ENCODE results near the gene ILKAP.

The ILKAP gene

GRCh38 chr2:238161291-238162051, 42.0 kb downstream of the ILKAP start:
- Histone ChIP-seq H3K27me3 (ENCODE audit: insufficient read depth, low read length) (peaks cover 40% of the 10 kb centered on the region), H3K4me3 (ENCODE audit: low read depth, low read length) (no peak overlapping the region), H3K79me1 (ENCODE audit: low read length) (no peaks in the 10 kb centered on the region), H2BK12ac (ENCODE audit: low read length) (no peak overlapping the region), H4K91ac (ENCODE audit: low read depth, low read length) (no peak overlapping the region), H3K4ac (ENCODE audit: low read depth, low read length) (no peak overlapping the region), H2AK5ac (ENCODE audit: low read length) (no peak overlapping the region), H3K9me3 (ENCODE audit: insufficient read depth, low read depth, low read length) (peaks cover 7% of the 10 kb centered on the region), H3K23ac (ENCODE audit: low read length) (no peak overlapping the region), H3K9ac (ENCODE audit: low read length) (no peak overlapping the region), H3K79me2 (ENCODE audit: control insufficient read depth, insufficient read depth, low read length, poor library complexity) (no peaks in the 10 kb centered on the region), H4K12ac (ENCODE audit: low read depth, low read length) (no peak overlapping the region), H4K8ac (ENCODE audit: low read depth, low read length) (no peak overlapping the region), H2BK120ac (ENCODE audit: insufficient read depth, low read length, poor library complexity) (no peak overlapping the region), H2AFZ (ENCODE audit: insufficient read depth, low read length, poor library complexity) (no peak overlapping the region), H3K14ac (ENCODE audit: low read length) (no peak overlapping the region), H3K27ac (ENCODE audit: low read depth, low read length) (no peak overlapping the region), H3K18ac (ENCODE audit: low read length) (no peak overlapping the region), H2BK5ac (ENCODE audit: low read depth, low read length, poor library complexity) (no peak overlapping the region), H3K4me1 (ENCODE audit: control insufficient read depth in 1 of 2, insufficient read depth in 2 of 2, low read length in 2 of 2) (peaks cover 1 to 5% of the 10 kb centered on the region in 2 experiments), H3K4me2 (ENCODE audit: low read length) (no peak overlapping the region), H3K36me3 (ENCODE audit: control insufficient read depth in 1 of 2, insufficient read depth in 2 of 2, low read length in 2 of 2) (no peaks in the 10 kb centered on the region)
- WGBS (ENCODE audit: extremely low coverage, insufficient coverage, insufficient read length): no CpG with 5 or more reads among the region's 21 CpGs
- no peak for DNase-seq

- Histone ChIP-seq H3K4ac (ENCODE audit: low read depth, low read length) (no peak overlapping the region), H3K4me3 (ENCODE audit: low read depth, low read length) (no peak overlapping the region), H3K4me1 (ENCODE audit: control insufficient read depth in 1 of 2, insufficient read depth in 2 of 2, low read length in 2 of 2) (peaks cover 1 to 5% of the 10 kb centered on the region in 2 experiments), H2AK5ac (ENCODE audit: low read length) (no peak overlapping the region), H3K27ac (ENCODE audit: low read depth, low read length) (no peak overlapping the region), H4K91ac (ENCODE audit: low read depth, low read length) (no peak overlapping the region), H3K4me2 (ENCODE audit: low read length) (no peak overlapping the region), H4K8ac (ENCODE audit: low read depth, low read length) (no peak overlapping the region), H3K18ac (ENCODE audit: low read length) (no peak overlapping the region), H2BK120ac (ENCODE audit: insufficient read depth, low read length, poor library complexity) (no peak overlapping the region), H4K12ac (ENCODE audit: low read depth, low read length) (no peak overlapping the region), H2AFZ (ENCODE audit: insufficient read depth, low read length, poor library complexity) (no peak overlapping the region), H2BK12ac (ENCODE audit: low read length) (no peak overlapping the region), H3K27me3 (ENCODE audit: insufficient read depth, low read length) (peaks cover 40% of the 10 kb centered on the region), H3K9ac (ENCODE audit: low read length) (no peak overlapping the region), H3K79me2 (ENCODE audit: control insufficient read depth, insufficient read depth, low read length, poor library complexity) (no peaks in the 10 kb centered on the region), H3K14ac (ENCODE audit: low read length) (no peak overlapping the region), H3K36me3 (ENCODE audit: control insufficient read depth in 1 of 2, insufficient read depth in 2 of 2, low read length in 2 of 2) (no peaks in the 10 kb centered on the region), H3K79me1 (ENCODE audit: low read length) (no peaks in the 10 kb centered on the region), H3K23ac (ENCODE audit: low read length) (no peak overlapping the region), H2BK5ac (ENCODE audit: low read depth, low read length, poor library complexity) (no peak overlapping the region), H3K9me3 (ENCODE audit: insufficient read depth, low read depth, low read length) (peaks cover 7% of the 10 kb centered on the region)
- no CpG with 5 or more reads among the region's 23 CpGs for WGBS (ENCODE audit: extremely low coverage, insufficient coverage, insufficient read length)
- no peak for DNase-seq
Measured at GRCh38 chr2:238160206-238161129, 43.0 kb downstream of the ILKAP start.

- no peak overlapping the region for H3K23ac ChIP-seq (ENCODE audit: low read length)
- H3K9me3 ChIP-seq (ENCODE audit: insufficient read depth, low read depth, low read length): peaks cover 7% of the 10 kb centered on the region
- H3K14ac ChIP-seq (ENCODE audit: low read length): no peak overlapping the region
- no peaks in the 10 kb centered on the region for H3K79me1 ChIP-seq (ENCODE audit: low read length)
- no CpG with 5 or more reads among the region's 10 CpGs for WGBS (ENCODE audit: extremely low coverage, insufficient coverage, insufficient read length)
- peaks cover 1 to 5% of the 10 kb centered on the region in 2 experiments for H3K4me1 ChIP-seq (ENCODE audit: control insufficient read depth in 1 of 2, insufficient read depth in 2 of 2, low read length in 2 of 2)
- H3K4ac ChIP-seq (ENCODE audit: low read depth, low read length): no peak overlapping the region
- no peak overlapping the region for H4K12ac ChIP-seq (ENCODE audit: low read depth, low read length)
- H3K27me3 ChIP-seq (ENCODE audit: insufficient read depth, low read length): peaks cover 37% of the 10 kb centered on the region
- H3K36me3 ChIP-seq (ENCODE audit: control insufficient read depth in 1 of 2, insufficient read depth in 2 of 2, low read length in 2 of 2): no peaks in the 10 kb centered on the region
- H2BK120ac ChIP-seq (ENCODE audit: insufficient read depth, low read length, poor library complexity): no peak overlapping the region
- H4K8ac ChIP-seq (ENCODE audit: low read depth, low read length): no peak overlapping the region
- H2BK5ac ChIP-seq (ENCODE audit: low read depth, low read length, poor library complexity): no peak overlapping the region
- H3K18ac ChIP-seq (ENCODE audit: low read length): no peak overlapping the region
- H2BK12ac ChIP-seq (ENCODE audit: low read length): no peak overlapping the region
- no peaks in the 10 kb centered on the region for H3K79me2 ChIP-seq (ENCODE audit: control insufficient read depth, insufficient read depth, low read length, poor library complexity)
- H3K4me2 ChIP-seq (ENCODE audit: low read length): no peak overlapping the region
- no peak overlapping the region for H2AK5ac ChIP-seq (ENCODE audit: low read length)
- no peak overlapping the region for H3K9ac ChIP-seq (ENCODE audit: low read length)
- no peak for DNase-seq
- no peak overlapping the region for H3K27ac ChIP-seq (ENCODE audit: low read depth, low read length)
- no peak overlapping the region for H3K4me3 ChIP-seq (ENCODE audit: low read depth, low read length)
- no peak overlapping the region for H2AFZ ChIP-seq (ENCODE audit: insufficient read depth, low read length, poor library complexity)
- no peak overlapping the region for H4K91ac ChIP-seq (ENCODE audit: low read depth, low read length)
Measured at GRCh38 chr2:238159661-238160205, 43.8 kb downstream of the ILKAP start.

- Histone ChIP-seq H3K4me2 (ENCODE audit: low read length) (peak overlapping the region; percentile 68), H2BK5ac (ENCODE audit: low read depth, low read length, poor library complexity) (no peak overlapping the region), H3K36me3 (ENCODE audit: control insufficient read depth in 1 of 2, insufficient read depth in 2 of 2, low read length in 2 of 2) (no peaks in the 10 kb centered on the region), H4K8ac (ENCODE audit: low read depth, low read length) (no peak overlapping the region), H3K4ac (ENCODE audit: low read depth, low read length) (no peak overlapping the region), H2AFZ (ENCODE audit: insufficient read depth, low read length, poor library complexity) (no peak overlapping the region), H3K79me2 (ENCODE audit: control insufficient read depth, insufficient read depth, low read length, poor library complexity) (no peaks in the 10 kb centered on the region), H3K27me3 (ENCODE audit: insufficient read depth, low read length) (peaks cover 35% of the 10 kb centered on the region), H4K91ac (ENCODE audit: low read depth, low read length) (no peak overlapping the region), H3K4me3 (ENCODE audit: low read depth, low read length) (no peak overlapping the region), H2BK120ac (ENCODE audit: insufficient read depth, low read length, poor library complexity) (no peak overlapping the region), H2AK5ac (ENCODE audit: low read length) (no peak overlapping the region), H3K14ac (ENCODE audit: low read length) (no peak overlapping the region), H3K23ac (ENCODE audit: low read length) (no peak overlapping the region), H2BK12ac (ENCODE audit: low read length) (no peak overlapping the region), H3K27ac (ENCODE audit: low read depth, low read length) (no peak overlapping the region), H4K12ac (ENCODE audit: low read depth, low read length) (no peak overlapping the region), H3K9ac (ENCODE audit: low read length) (no peak overlapping the region), H3K4me1 (ENCODE audit: control insufficient read depth in 1 of 2, insufficient read depth in 2 of 2, low read length in 2 of 2) (peaks cover 1 to 5% of the 10 kb centered on the region in 2 experiments), H3K18ac (ENCODE audit: low read length) (no peak overlapping the region), H3K79me1 (ENCODE audit: low read length) (no peaks in the 10 kb centered on the region), H3K9me3 (ENCODE audit: insufficient read depth, low read depth, low read length) (peaks cover 7% of the 10 kb centered on the region)
- WGBS (ENCODE audit: extremely low coverage, insufficient coverage, insufficient read length): 86% methylated on average over 1 of the region's 52 CpGs
- peak in 1 of 2 donors; percentile 27 for DNase-seq
Measured at GRCh38 chr2:238159071-238159539, 44.4 kb downstream of the ILKAP start.

All from trophoblast cell (in vitro differentiated cells and primary cell).